ENCODE results near the gene CENPP. TPM values are rescaled to one million over a fixed set of nuclear protein-coding genes. Genes with fewer than 3 reads are reported as not detected.

Gene CENPP
- total RNA-seq, 2 experiments from 2014 or later: 26.4 to 29.1 TPM

DNA sequence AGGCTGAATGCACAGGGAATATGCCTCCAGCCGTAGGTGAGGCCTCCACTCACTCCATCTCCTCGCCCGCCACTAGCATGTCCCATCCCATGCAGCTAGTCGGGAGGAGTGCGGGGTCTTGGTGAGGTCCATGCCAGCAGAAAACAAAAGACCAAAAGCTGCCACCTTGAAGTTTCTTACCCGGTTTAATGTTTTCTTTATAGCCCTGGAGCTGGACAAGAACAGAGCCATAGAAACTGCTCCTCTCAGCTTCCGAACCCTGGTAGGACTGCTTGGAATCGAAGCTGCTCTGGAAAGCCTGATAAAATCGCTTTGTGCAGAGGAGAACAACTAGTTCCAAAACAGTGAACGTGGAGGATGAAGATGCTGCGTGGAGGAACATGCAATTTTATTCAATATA, 287.1 kb downstream of the CENPP start:
- Mint-ChIP-seq H3K27me3 (ENCODE audit: low read depth) (no peaks in the 10 kb centered on the region), H3K9me3 (ENCODE audit: insufficient read depth) (no peaks in the 10 kb centered on the region), H3K36me3 (ENCODE audit: low read depth) (peaks cover 34% of the 10 kb centered on the region), H3K27ac (no peak overlapping the region), H3K4me1 (ENCODE audit: low read depth) (no peaks in the 10 kb centered on the region), H3K4me3 (no peak overlapping the region)
- ChIA-PET CTCF (no interaction called here), POLR2A (no interaction called here)
- ATAC-seq: no peak
- DNase-seq: no peak

DNA sequence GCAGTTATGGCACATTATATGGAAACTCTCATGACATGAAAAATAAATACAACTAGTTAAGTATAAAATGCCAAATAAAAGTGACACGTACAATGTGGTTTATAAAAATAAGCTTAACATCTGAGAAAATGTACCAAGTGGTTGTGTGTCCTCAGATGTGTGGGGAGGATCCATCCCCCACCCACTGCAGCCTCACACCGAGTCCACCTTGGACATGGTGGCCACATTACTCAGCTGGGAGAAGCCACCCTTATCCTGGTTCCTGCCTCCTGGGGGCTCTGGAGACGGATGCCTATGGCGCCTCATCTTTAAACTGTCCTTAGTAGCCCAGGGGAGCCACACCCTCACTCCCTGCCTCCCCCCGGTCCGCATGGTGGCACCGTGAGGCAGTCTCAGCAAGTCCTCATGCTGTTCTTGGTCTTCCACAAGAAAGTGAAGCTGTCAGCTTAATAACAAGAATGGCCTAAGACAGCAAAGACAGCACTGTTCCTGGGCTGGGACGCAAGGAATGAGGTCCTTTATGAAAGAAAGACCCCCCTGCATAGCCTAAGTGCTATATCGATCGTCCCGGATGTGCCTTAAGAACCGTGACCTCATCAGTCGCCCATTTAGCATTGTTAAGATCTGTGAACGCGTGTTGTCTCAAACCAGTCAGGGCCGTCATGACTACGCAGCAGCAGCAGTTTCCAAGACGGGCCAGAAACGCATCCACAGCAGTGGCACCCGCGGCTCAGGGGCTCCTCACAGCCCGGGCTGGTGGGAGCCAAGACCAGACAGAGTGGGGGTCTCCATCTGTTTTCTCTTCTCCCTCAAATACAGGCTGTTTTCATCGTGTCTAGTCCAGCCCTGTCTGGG, 287.7 kb downstream of the CENPP start:
- POLR2A ChIA-PET: no interaction called here

DNA sequence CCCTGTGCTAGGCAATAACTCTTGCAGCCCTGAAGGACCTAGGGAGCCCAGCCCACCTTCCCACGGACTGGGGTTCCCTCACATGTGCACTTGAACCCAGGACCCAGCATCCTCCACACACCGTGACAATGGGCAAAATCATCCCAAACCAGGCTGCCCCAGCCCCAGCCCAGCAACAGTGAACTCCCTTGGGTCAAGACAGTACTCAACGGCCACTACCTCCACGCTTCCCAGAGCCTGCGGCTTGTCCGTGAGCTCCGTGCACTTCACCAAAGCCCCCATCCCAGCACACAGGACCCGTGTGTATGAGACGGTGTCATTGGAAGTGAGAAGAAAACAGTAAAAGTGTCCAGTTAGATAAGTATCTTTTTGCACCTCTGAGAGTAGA, 288.4 kb downstream of the CENPP start:
- ATAC-seq: no peak
- H3K9me3 Mint-ChIP-seq (ENCODE audit: insufficient read depth): no peaks in the 10 kb centered on the region
- no peaks in the 10 kb centered on the region for H3K27me3 Mint-ChIP-seq (ENCODE audit: low read depth)
- no peak overlapping the region for H3K4me3 Mint-ChIP-seq
- no peaks in the 10 kb centered on the region for H3K4me1 Mint-ChIP-seq (ENCODE audit: low read depth)
- H3K36me3 Mint-ChIP-seq (ENCODE audit: low read depth): peaks cover 40% of the 10 kb centered on the region
- ChIA-PET POLR2A (no interaction called here), CTCF (no interaction called here)
- no peak for DNase-seq
- no peak overlapping the region for H3K27ac Mint-ChIP-seq

More for the DNA sequence above, 287.7 kb downstream of the CENPP start:
- Mint-ChIP-seq H3K27me3 (ENCODE audit: low read depth) (no peaks in the 10 kb centered on the region), H3K27ac (no peak overlapping the region), H3K4me3 (no peak overlapping the region), H3K36me3 (ENCODE audit: low read depth) (peaks cover 34% of the 10 kb centered on the region), H3K4me1 (ENCODE audit: low read depth) (no peaks in the 10 kb centered on the region), H3K9me3 (ENCODE audit: insufficient read depth) (no peaks in the 10 kb centered on the region)
- CTCF ChIA-PET: no interaction called here
- DNase-seq (no peak), ATAC-seq (no peak)

DNA sequence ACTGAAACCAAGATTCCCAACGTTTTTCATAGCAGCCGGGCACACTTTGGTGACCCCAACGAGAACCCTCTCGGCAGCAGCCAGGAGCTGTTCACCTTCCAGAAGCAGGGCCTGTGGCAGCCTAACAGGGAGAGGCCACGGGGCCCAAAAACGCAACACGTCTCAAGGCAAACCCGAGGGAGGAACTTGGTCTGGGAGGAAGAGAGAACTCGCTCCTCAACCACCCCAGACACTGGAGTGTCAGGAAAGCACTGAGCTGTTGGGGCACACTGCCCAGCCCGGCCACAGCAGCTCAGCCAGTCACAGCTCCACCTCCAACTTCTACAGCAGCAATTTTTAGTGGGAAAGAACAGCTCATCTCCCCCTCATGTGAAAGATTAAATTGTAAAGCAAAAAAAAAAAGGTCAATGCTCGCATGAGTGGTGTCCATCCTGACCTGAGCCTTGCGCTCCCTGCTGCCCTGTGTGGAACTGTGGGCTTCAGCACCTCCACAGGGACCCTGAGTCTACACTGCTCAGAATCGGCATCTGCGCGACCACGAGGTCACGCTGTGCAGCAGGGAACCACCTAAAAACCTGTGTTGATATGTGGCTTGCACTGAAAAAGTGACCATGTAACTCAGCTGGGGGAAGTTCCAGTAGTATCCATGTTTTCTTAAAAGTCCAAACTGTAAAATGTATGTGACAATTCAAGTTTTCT, 289.2 kb downstream of the CENPP start:
- H3K27me3 Mint-ChIP-seq (ENCODE audit: low read depth): no peaks in the 10 kb centered on the region
- H3K36me3 Mint-ChIP-seq (ENCODE audit: low read depth): peaks cover 43% of the 10 kb centered on the region
- no peaks in the 10 kb centered on the region for H3K4me1 Mint-ChIP-seq (ENCODE audit: low read depth)
- ATAC-seq (no peak), DNase-seq (no peak)
- no peak overlapping the region for H3K27ac Mint-ChIP-seq
- ChIA-PET CTCF (no interaction called here), POLR2A (no interaction called here)
- no peaks in the 10 kb centered on the region for H3K9me3 Mint-ChIP-seq (ENCODE audit: insufficient read depth)
- no peak overlapping the region for H3K4me3 Mint-ChIP-seq

DNA sequence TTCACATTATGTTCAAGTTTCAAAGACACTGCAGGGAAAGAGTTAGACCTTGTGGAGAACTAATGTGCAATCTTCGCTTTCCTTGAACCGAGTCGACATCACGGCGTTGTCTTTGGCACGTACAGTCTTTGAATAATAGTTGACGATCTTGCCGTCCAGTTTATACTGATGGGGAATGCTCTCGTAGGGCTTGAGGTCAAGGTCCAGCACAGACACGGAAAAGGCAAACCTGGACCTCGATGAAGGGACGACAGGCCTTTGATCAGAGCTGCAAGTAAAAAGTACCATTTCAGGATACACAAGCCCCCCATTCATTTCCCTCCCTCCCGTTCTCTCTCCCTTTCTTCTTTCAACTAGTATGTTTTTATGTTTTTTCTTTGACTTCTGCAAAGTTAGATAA, 290.0 kb downstream of the CENPP start:
- peaks cover 49% of the 10 kb centered on the region for H3K36me3 Mint-ChIP-seq (ENCODE audit: low read depth)
- no peaks in the 10 kb centered on the region for H3K4me1 Mint-ChIP-seq (ENCODE audit: low read depth)
- POLR2A ChIA-PET: no interaction called here
- DNase-seq (no peak), ATAC-seq (no peak)
- CTCF ChIA-PET: no interaction called here
- H3K4me3 Mint-ChIP-seq: no peak overlapping the region
- H3K27ac Mint-ChIP-seq: no peak overlapping the region
- H3K27me3 Mint-ChIP-seq (ENCODE audit: low read depth): no peaks in the 10 kb centered on the region
- no peaks in the 10 kb centered on the region for H3K9me3 Mint-ChIP-seq (ENCODE audit: insufficient read depth)

DNA sequence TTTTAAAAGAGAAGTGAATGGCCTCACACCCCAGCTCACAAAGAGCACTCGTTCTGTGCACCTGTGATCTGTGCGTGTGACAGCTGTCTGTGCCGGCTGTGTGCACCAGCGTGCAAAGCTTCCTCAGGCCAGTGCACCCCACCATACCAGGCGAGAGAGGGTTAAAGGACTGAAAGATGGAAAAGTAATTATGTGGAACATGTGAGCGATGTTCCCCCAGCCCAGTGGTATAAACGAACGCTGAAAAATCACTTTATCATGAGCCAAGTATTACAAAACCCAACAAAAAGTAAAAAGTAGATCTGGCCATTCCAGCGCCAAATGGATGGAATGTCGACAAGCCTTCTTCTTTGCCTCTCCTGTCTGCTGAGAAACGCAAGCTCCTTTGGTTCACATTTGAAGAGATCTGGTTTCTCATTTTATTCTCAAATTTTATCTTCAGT, 290.5 kb downstream of the CENPP start:
- ChIA-PET CTCF (no interaction called here), POLR2A (no interaction called here)
- DNase-seq: no peak
- Mint-ChIP-seq H3K4me1 (ENCODE audit: low read depth) (no peaks in the 10 kb centered on the region), H3K27ac (peak overlapping the region; percentile 16), H3K4me3 (no peak overlapping the region), H3K9me3 (ENCODE audit: insufficient read depth) (no peaks in the 10 kb centered on the region), H3K27me3 (ENCODE audit: low read depth) (no peaks in the 10 kb centered on the region), H3K36me3 (ENCODE audit: low read depth) (peaks cover 49% of the 10 kb centered on the region)
- no peak for ATAC-seq

DNA sequence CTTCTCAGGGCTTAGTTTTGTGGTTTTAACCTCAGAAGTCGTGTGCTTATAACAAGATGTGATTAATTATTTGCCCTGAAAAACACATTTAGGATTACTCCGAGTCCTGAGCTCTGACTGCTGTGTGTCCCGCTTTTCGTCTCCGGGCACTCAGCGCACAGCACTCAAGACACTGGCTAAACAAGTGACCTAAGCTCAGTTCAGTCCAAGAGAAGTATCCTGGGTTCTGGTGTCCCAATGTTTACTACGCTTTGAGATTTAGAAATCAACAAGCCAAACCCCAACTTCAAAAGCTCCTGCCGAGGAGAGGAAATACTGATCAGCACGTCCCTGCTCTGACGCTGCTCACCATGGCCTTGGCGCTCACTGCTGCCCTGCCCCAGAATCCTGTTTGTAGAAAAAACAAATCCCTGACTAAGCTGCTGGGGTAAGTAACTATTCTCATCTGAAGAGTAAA, 290.9 kb downstream of the CENPP start:
- CTCF ChIA-PET: interaction anchor here (1.3 kb wide), 1 partner anchor 18 kb away, joined by 3 read pairs; no protein-coding TSS in a partner anchor
- Mint-ChIP-seq H3K27me3 (ENCODE audit: low read depth) (no peaks in the 10 kb centered on the region), H3K4me3 (no peak overlapping the region), H3K36me3 (ENCODE audit: low read depth) (peaks cover 49% of the 10 kb centered on the region), H3K9me3 (ENCODE audit: insufficient read depth) (no peaks in the 10 kb centered on the region), H3K4me1 (ENCODE audit: low read depth) (no peaks in the 10 kb centered on the region), H3K27ac (no peak overlapping the region)
- POLR2A ChIA-PET: no interaction called here
- DNase-seq (no peak), ATAC-seq (no peak)

DNA sequence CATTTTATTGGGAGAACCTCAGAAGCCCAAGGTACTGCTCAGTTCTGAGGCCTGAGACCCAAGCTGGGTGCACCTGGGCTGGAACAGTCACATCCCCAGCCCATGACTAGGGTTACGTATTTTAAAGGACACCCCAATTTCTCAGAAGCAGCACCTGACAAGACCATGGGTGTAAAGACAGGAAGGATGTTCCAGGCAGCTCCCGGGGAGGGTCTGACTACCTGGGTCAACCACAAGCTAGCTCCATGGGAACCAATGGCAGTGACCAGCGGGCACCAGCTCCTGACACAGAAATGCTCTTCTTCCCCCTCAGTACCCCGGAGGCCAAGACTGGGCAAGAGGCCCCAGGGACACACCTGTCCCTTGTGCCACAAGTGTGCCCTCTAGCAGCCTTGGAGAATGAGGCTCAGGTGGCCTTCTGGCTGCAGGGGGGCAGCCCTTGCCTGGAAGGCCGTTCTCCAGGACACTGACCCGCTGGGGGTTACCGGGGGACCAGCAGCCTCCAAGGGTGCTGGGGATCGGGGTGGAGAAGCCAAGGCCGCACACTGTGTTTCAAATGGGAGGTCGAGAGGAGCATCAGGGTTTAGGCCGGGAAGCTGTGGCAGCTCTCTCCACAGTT, 291.6 kb downstream of the CENPP start:
- H3K4me3 Mint-ChIP-seq: no peak overlapping the region
- CTCF ChIA-PET: interaction anchor here (0.6 to 1.3 kb wide), 2 partner anchors 17 to 464 kb away, joined by 3 read pairs; no protein-coding TSS in a partner anchor
- H3K4me1 Mint-ChIP-seq (ENCODE audit: low read depth): no peaks in the 10 kb centered on the region
- no peak overlapping the region for H3K27ac Mint-ChIP-seq
- POLR2A ChIA-PET: no interaction called here
- no peaks in the 10 kb centered on the region for H3K9me3 Mint-ChIP-seq (ENCODE audit: insufficient read depth)
- no peak for ATAC-seq
- DNase-seq: no peak
- no peaks in the 10 kb centered on the region for H3K27me3 Mint-ChIP-seq (ENCODE audit: low read depth)
- H3K36me3 Mint-ChIP-seq (ENCODE audit: low read depth): peaks cover 45% of the 10 kb centered on the region

DNA sequence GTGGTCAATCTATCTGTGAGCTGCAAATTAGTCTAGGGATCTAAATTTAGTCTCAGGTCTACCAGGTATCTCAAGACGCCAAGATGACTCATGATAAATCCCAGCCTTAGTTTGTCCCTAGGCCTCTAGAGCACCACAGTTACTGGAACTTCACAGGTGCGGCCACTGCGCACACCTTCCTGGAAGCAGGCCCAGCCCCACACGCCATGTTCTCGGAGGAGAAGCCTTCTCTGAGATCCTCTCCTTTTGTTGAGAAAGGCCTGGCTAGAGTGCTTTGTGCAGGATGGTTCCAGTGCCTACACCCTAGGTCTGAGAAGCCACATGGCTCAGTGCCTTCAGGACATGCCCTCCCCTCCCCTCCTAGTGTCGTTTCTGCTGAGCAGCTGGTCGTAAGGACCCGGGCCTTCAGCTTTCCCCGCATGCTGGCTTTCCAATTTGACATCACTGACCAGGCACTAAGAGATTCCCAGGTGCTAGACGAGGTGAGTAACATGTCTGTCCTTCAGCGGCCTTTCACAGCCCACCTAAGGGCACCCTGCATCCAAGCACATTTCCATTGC, 292.3 kb downstream of the CENPP start:
- ChIA-PET POLR2A (no interaction called here), CTCF (interaction anchor here (1.3 kb wide), 1 partner anchor 17 kb away, joined by 3 read pairs; no protein-coding TSS in a partner anchor)
- Mint-ChIP-seq H3K4me1 (ENCODE audit: low read depth) (no peaks in the 10 kb centered on the region), H3K9me3 (ENCODE audit: insufficient read depth) (no peaks in the 10 kb centered on the region), H3K4me3 (no peak overlapping the region), H3K27ac (no peak overlapping the region), H3K27me3 (ENCODE audit: low read depth) (no peaks in the 10 kb centered on the region), H3K36me3 (ENCODE audit: low read depth) (peaks cover 41% of the 10 kb centered on the region)
- DNase-seq (no peak), ATAC-seq (no peak)

DNA sequence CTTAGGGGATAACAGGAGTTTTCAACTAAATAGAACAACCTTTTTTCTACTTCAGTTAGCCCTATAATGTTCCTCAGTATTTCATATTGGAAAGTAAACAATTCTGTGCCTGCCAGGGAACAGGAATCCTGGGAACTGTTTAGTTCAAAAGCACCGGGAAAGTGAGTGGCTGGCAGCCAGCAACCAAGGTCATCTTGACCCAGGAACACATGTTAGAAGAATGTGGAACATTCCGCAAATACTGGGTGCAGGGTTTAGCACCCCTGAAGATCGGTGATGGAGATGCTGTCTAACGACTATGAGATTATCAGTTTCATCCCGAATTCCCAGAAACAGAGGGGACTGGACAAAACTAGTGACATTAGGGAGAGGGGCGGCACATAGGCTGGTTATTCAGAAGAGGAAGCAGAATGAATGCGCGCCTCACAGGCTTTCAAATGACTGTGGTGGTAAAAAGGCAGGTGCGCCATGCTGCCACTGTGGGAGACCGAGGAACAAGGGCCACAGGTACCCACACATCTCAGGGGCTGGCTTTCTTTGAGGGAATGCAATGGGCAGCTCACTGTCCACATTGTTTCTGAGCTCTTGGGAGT, 293.0 kb downstream of the CENPP start:
- Mint-ChIP-seq H3K4me1 (ENCODE audit: low read depth) (no peaks in the 10 kb centered on the region), H3K36me3 (ENCODE audit: low read depth) (peaks cover 42% of the 10 kb centered on the region), H3K27me3 (ENCODE audit: low read depth) (no peaks in the 10 kb centered on the region), H3K9me3 (ENCODE audit: insufficient read depth) (no peaks in the 10 kb centered on the region), H3K4me3 (no peak overlapping the region), H3K27ac (no peak overlapping the region)
- POLR2A ChIA-PET: no interaction called here
- DNase-seq (no peak), ATAC-seq (no peak)
- CTCF ChIA-PET: no interaction called here

DNA sequence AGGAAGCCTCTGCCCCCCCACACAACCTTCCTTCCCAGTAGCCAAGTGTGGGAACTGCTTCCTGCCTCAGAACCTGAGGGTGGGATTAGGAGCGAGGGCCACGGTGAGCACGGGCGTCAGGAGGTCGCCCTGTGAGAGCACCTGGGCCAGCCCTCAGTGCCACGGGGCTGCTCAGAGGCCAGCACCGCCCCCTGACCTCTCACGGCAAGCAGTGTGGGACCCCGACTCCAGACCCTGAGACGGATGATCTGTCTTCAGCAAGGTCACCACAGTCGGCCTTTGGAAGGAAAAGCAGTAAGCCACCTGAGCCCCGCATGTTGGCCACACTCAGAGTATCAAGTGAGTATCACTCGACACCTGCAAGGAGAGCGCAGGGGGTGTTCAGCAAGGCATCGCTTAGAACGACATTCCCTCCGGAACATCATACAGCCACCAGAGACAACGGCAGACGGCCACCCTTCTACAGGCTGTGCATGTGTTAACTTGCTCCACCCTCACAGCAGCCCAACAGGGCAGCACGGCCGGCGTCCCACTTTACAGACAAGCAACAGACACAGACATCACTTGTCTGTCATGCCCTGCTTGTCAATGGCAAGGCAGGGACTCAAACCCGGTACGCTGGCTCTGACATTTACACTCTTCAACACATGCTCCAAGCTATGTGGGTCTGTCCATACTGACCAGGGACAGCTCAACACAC, 294.0 kb downstream of the CENPP start:
- ChIA-PET CTCF (no interaction called here), POLR2A (interaction anchor here (1.3 kb wide), 1 partner anchor 18 kb away, joined by 3 read pairs; no protein-coding TSS in a partner anchor)
- no peak for ATAC-seq
- Mint-ChIP-seq H3K27ac (no peak overlapping the region), H3K9me3 (ENCODE audit: insufficient read depth) (no peaks in the 10 kb centered on the region), H3K4me3 (no peak overlapping the region), H3K27me3 (ENCODE audit: low read depth) (no peaks in the 10 kb centered on the region), H3K36me3 (ENCODE audit: low read depth) (peaks cover 34% of the 10 kb centered on the region), H3K4me1 (ENCODE audit: low read depth) (no peaks in the 10 kb centered on the region)
- no peak for DNase-seq

All from activated CD8-positive, alpha-beta T cell treated with anti-CD3 and anti-CD28 coated beads, Interleukin-2, amount 10 ng/mL, durations not matched to agents 7 days and 5 days (primary cell).